Glutamatergic neuron (in vitro differentiated cells): Measurements from ENCODE around the gene UGT8. TPM values are rescaled to one million over a fixed set of nuclear protein-coding genes. Genes with fewer than 3 reads are reported as not detected.

Source experiments
- DNase-seq: peaks from one replicate; pipeline ENCODE4 v3.0.0; 2022
- H3K27ac Mint-ChIP-seq: one replicate; pipeline ENCODE4 v1.8.0; 2020; ENCODE audit warnings: mild to moderate bottlenecking, mixed read lengths, inconsistent platforms; ENCODE audit not compliant: unreplicated experiment
- H3K27me3 Mint-ChIP-seq: one replicate; pipeline ENCODE4 v1.8.0; 2020; ENCODE audit warnings: mild to moderate bottlenecking, moderate library complexity, mixed read lengths, inconsistent platforms; ENCODE audit not compliant: unreplicated experiment
- H3K36me3 Mint-ChIP-seq: one replicate; pipeline ENCODE4 v1.8.0; 2020; ENCODE audit warnings: mild to moderate bottlenecking, mixed read lengths, inconsistent platforms; ENCODE audit not compliant: unreplicated experiment
- H3K4me1 Mint-ChIP-seq: one replicate; pipeline ENCODE4 v1.8.0; 2020; ENCODE audit warnings: mild to moderate bottlenecking, low read depth, mixed read lengths, inconsistent platforms; ENCODE audit not compliant: unreplicated experiment
- H3K4me3 Mint-ChIP-seq: one replicate; pipeline ENCODE4 v1.8.0; 2020; ENCODE audit warnings: mild to moderate bottlenecking, mixed read lengths, inconsistent platforms; ENCODE audit not compliant: unreplicated experiment
- H3K9me3 Mint-ChIP-seq: one replicate; pipeline ENCODE4 v1.8.0; 2020; ENCODE audit warnings: mild to moderate bottlenecking, moderate library complexity, mixed read lengths, inconsistent platforms; ENCODE audit not compliant: unreplicated experiment
- CTCF ChIP-seq: fragments of 200-600 bp; sonication (generic); IDR thresholded peaks from one replicate; pipeline ENCODE4 v1.5.0; 2021; ENCODE audit not compliant: partially characterized antibody, unreplicated experiment
- total RNA-seq: library from RNA; stranded (reverse); fragmentation: NEBNext Ultra II Directional; extraction: Animal tissue kit (Norgen Biotek cat#: 25700); gene quantifications from one replicate; pipeline ENCODE4 v1.2.1, GENCODE V29; 2021; ENCODE audit not compliant: unreplicated experiment

UGT8 gene
- total RNA-seq, 1 donor from 2014 or later, result 0.98 TPM

- Mint-ChIP-seq H3K36me3 (no peaks in the 10 kb centered on the region), H3K27me3 (no peaks in the 10 kb centered on the region), H3K27ac (no peak overlapping the region), H3K4me3 (no peak overlapping the region), H3K4me1 (no peaks in the 10 kb centered on the region), H3K9me3 (no peaks in the 10 kb centered on the region)
- no peak for TF ChIP-seq CTCF
- no peak for DNase-seq
Measured at GRCh38 chr4:114673306-114673705, 74.7 kb downstream of the UGT8 start.

- no peak for DNase-seq
- Mint-ChIP-seq H3K27ac (no peak overlapping the region), H3K4me3 (no peak overlapping the region), H3K27me3 (no peaks in the 10 kb centered on the region), H3K4me1 (no peaks in the 10 kb centered on the region), H3K9me3 (no peaks in the 10 kb centered on the region), H3K36me3 (no peaks in the 10 kb centered on the region)
- no peak for TF ChIP-seq CTCF
Measured at GRCh38 chr4:114674080-114674479, 75.5 kb downstream of the UGT8 start.

GRCh38 chr4:114677346-114677979 lies 78.9 kb downstream of the UGT8 start:
- TF ChIP-seq CTCF, result no peak
- no peaks in the 10 kb centered on the region for H3K4me1 Mint-ChIP-seq
- no peaks in the 10 kb centered on the region for H3K9me3 Mint-ChIP-seq
- DNase-seq, result no peak
- no peaks in the 10 kb centered on the region for H3K27me3 Mint-ChIP-seq
- no peak overlapping the region for H3K27ac Mint-ChIP-seq
- H3K36me3 Mint-ChIP-seq, result no peaks in the 10 kb centered on the region
- H3K4me3 Mint-ChIP-seq, result no peak overlapping the region

- H3K27ac Mint-ChIP-seq, result no peak overlapping the region
- DNase-seq, result no peak
- H3K9me3 Mint-ChIP-seq, result no peaks in the 10 kb centered on the region
- peaks cover 2% of the 10 kb centered on the region for H3K4me1 Mint-ChIP-seq
- no peaks in the 10 kb centered on the region for H3K27me3 Mint-ChIP-seq
- no peak for TF ChIP-seq CTCF
- no peak overlapping the region for H3K4me3 Mint-ChIP-seq
- no peaks in the 10 kb centered on the region for H3K36me3 Mint-ChIP-seq
Measured at GRCh38 chr4:114684462-114684861, 85.9 kb downstream of the UGT8 start.

GRCh38 chr4:114688059-114688458 lies 89.5 kb downstream of the UGT8 start:
- H3K4me3 Mint-ChIP-seq, result no peak overlapping the region
- no peak for TF ChIP-seq CTCF
- no peaks in the 10 kb centered on the region for H3K9me3 Mint-ChIP-seq
- no peak overlapping the region for H3K27ac Mint-ChIP-seq
- DNase-seq, result no peak
- no peaks in the 10 kb centered on the region for H3K36me3 Mint-ChIP-seq
- peaks cover 2% of the 10 kb centered on the region for H3K4me1 Mint-ChIP-seq
- H3K27me3 Mint-ChIP-seq, result no peaks in the 10 kb centered on the region
